Germinal center (tissue), 1 donor: ENCODE results near the gene NPAS2.

Experiments
- DNase-seq: peaks from one replicate; pipeline ENCODE4 v3.0.0; 2012; ENCODE audit warnings: mixed read lengths, low spot score

NPAS2 gene

GRCh38 chr2:100969998-100970397 lies 150.1 kb downstream of the NPAS2 start:
- no peak for DNase-seq

GRCh38 chr2:100971221-100971620 lies 151.3 kb downstream of the NPAS2 start:
- no peak for DNase-seq

- DNase-seq = no peak
Measured at GRCh38 chr2:100972452-100972851, 152.5 kb downstream of the NPAS2 start.

- no peak for DNase-seq
Measured at GRCh38 chr2:100974712-100975520, 155.0 kb downstream of the NPAS2 start.

- DNase-seq = no peak
Measured at GRCh38 chr2:100975521-100975785, 155.5 kb downstream of the NPAS2 start.

GRCh38 chr2:100976061-100976460 lies 156.1 kb downstream of the NPAS2 start:
- no peak for DNase-seq

GRCh38 chr2:100976645-100977391 lies 156.9 kb downstream of the NPAS2 start:
- DNase-seq = peak; percentile 13

GRCh38 chr2:100977511-100977910 lies 157.6 kb downstream of the NPAS2 start:
- no peak for DNase-seq

GRCh38 chr2:100978582-100979191 lies 158.7 kb downstream of the NPAS2 start:
- DNase-seq = no peak

- no peak for DNase-seq
Measured at GRCh38 chr2:100980046-100980445, 160.1 kb downstream of the NPAS2 start.

- DNase-seq = no peak
Measured at GRCh38 chr2:100981011-100981410, 161.1 kb downstream of the NPAS2 start.

- DNase-seq = no peak
Measured at GRCh38 chr2:100982431-100982861, 162.5 kb downstream of the NPAS2 start.

- no peak for DNase-seq
Measured at GRCh38 chr2:100983201-100983600, 163.3 kb downstream of the NPAS2 start.

GRCh38 chr2:100983684-100984310 lies 163.9 kb downstream of the NPAS2 start:
- DNase-seq = no peak

- peak; percentile 74 for DNase-seq
Measured at GRCh38 chr2:100984892-100985307, 165.0 kb downstream of the NPAS2 start.

GRCh38 chr2:100986157-100986556 lies 166.2 kb downstream of the NPAS2 start:
- DNase-seq = no peak

GRCh38 chr2:100987536-100987935 lies 167.6 kb downstream of the NPAS2 start:
- no peak for DNase-seq

- no peak for DNase-seq
Measured at GRCh38 chr2:100987974-100988373, 168.0 kb downstream of the NPAS2 start.

GRCh38 chr2:100988630-100989417 lies 168.9 kb downstream of the NPAS2 start:
- DNase-seq = no peak

GRCh38 chr2:100989666-100990065 lies 169.7 kb downstream of the NPAS2 start:
- no peak for DNase-seq

- no peak for DNase-seq
Measured at GRCh38 chr2:100990166-100990565, 170.2 kb downstream of the NPAS2 start.
